ENCODE data around the gene NRXN3.

- TF ChIP-seq CTCF (IDR thresholded peaks at IDR 0.05; ENCODE audit: insufficient read depth, low read length, poor library complexity, severe bottlenecking) (no peak), EZH2phosphoT487 (conservative IDR thresholded peaks at IDR 0.05; ENCODE audit: low read length) (no peak)
Measured at GRCh38 chr14:79448960-79449359, 1278.8 kb downstream of the NRXN3 start.
